GM19351 (cell line): ENCODE results near the gene HMOX2.
A peak's percentile ranks its signal among the peaks of the same experiment; 100 is the strongest.

ENCODE experiments used
- ATAC-seq: cut with Tn5 transposase; IDR thresholded peaks from one replicate; pipeline ENCODE4 v1.9.1; 2021; ENCODE audit warnings: mild to moderate bottlenecking, moderate library complexity; ENCODE audit not compliant: unreplicated experiment

The HMOX2 gene

GRCh38 chr16:4463522-4464163 lies 12.6 kb upstream of the HMOX2 start:
- ATAC-seq = no peak

GRCh38 chr16:4465977-4466779 lies 10.0 kb upstream of the HMOX2 start:
- ATAC-seq = no peak

- ATAC-seq = no peak
Measured at GRCh38 chr16:4467916-4468315, 8.3 kb upstream of the HMOX2 start.

- no peak for ATAC-seq
Measured at GRCh38 chr16:4468972-4469371, 7.2 kb upstream of the HMOX2 start.

GRCh38 chr16:4471869-4472268 lies 4.3 kb upstream of the HMOX2 start:
- ATAC-seq = no peak

- ATAC-seq = no peak
Measured at GRCh38 chr16:4472880-4473279, 3.3 kb upstream of the HMOX2 start.

- peak; percentile 43 for ATAC-seq
Measured at GRCh38 chr16:4474192-4474961, 1.8 kb upstream of the HMOX2 start, which contains the start of gene NMRAL1. Gene NMRAL1, minus strand, starts transcription at chr16:4474625. Its CDS starts 493 bp downstream, at chr16:4474132.

- ATAC-seq = no peak
Measured at GRCh38 chr16:4477966-4478365, 1.8 kb downstream of the HMOX2 start.

GRCh38 chr16:4481526-4481925 lies 5.3 kb downstream of the HMOX2 start:
- ATAC-seq = no peak

GRCh38 chr16:4481963-4482362 lies 5.8 kb downstream of the HMOX2 start:
- no peak for ATAC-seq

- ATAC-seq = no peak
Measured at GRCh38 chr16:4486126-4486893, 10.1 kb downstream of the HMOX2 start.

- ATAC-seq = no peak
Measured at GRCh38 chr16:4487955-4488498, 11.8 kb downstream of the HMOX2 start.

- ATAC-seq = no peak
Measured at GRCh38 chr16:4488499-4488967, 12.3 kb downstream of the HMOX2 start.

- no peak for ATAC-seq
Measured at GRCh38 chr16:4489030-4489429, 12.8 kb downstream of the HMOX2 start.

- ATAC-seq = no peak
Measured at GRCh38 chr16:4491898-4492297, 15.7 kb downstream of the HMOX2 start.

GRCh38 chr16:4494746-4495490 lies 18.7 kb downstream of the HMOX2 start:
- no peak for ATAC-seq

- no peak for ATAC-seq
Measured at GRCh38 chr16:4495766-4496165, 19.6 kb downstream of the HMOX2 start.

GRCh38 chr16:4496305-4496704 lies 20.1 kb downstream of the HMOX2 start:
- ATAC-seq = no peak

- no peak for ATAC-seq
Measured at GRCh38 chr16:4498546-4499195, 22.5 kb downstream of the HMOX2 start.
